NCI-H1048 (cell line): ENCODE measurements around the gene HS1BP3.

Experiments used
- DNase-seq: peaks from one replicate; lab custom pipeline; 2025; lab: John Stamatoyannopoulos, UW

The HS1BP3 gene

GRCh38 chr2:20629581-20630171 is 21.2 kb downstream of the HS1BP3 start:
- no peak for DNase-seq

- no peak for DNase-seq
Observed at GRCh38 chr2:20629181-20629580, 21.7 kb downstream of the HS1BP3 start.

GRCh38 chr2:20627712-20628380 is 23.1 kb downstream of the HS1BP3 start:
- DNase-seq = no peak

GRCh38 chr2:20626698-20627513 is 24.0 kb downstream of the HS1BP3 start:
- DNase-seq = no peak

- no peak for DNase-seq
Observed at GRCh38 chr2:20626392-20626697, 24.6 kb downstream of the HS1BP3 start.

- no peak for DNase-seq
Observed at GRCh38 chr2:20625491-20626391, 25.2 kb downstream of the HS1BP3 start.

- DNase-seq = no peak
Observed at GRCh38 chr2:20624884-20625485, 25.9 kb downstream of the HS1BP3 start.

- DNase-seq = no peak
Observed at GRCh38 chr2:20624156-20624883, 26.6 kb downstream of the HS1BP3 start.

GRCh38 chr2:20623741-20624155 is 27.1 kb downstream of the HS1BP3 start:
- no peak for DNase-seq

- DNase-seq = no peak
Observed at GRCh38 chr2:20623241-20623640, 27.7 kb downstream of the HS1BP3 start.

GRCh38 chr2:20622731-20623130 is 28.2 kb downstream of the HS1BP3 start:
- no peak for DNase-seq

- DNase-seq = no peak
Observed at GRCh38 chr2:20622296-20622686, 28.6 kb downstream of the HS1BP3 start.

- DNase-seq = no peak
Observed at GRCh38 chr2:20621366-20622295, 29.3 kb downstream of the HS1BP3 start.

GRCh38 chr2:20620696-20621365 is 30.1 kb downstream of the HS1BP3 start:
- DNase-seq = no peak

GRCh38 chr2:20620271-20620681 is 30.6 kb downstream of the HS1BP3 start:
- DNase-seq = no peak

- no peak for DNase-seq
Observed at GRCh38 chr2:20619624-20620024, 31.3 kb downstream of the HS1BP3 start.

- DNase-seq = no peak
Observed at GRCh38 chr2:20618886-20619521, 31.9 kb downstream of the HS1BP3 start.

- no peak for DNase-seq
Observed at GRCh38 chr2:20618468-20618885, 32.4 kb downstream of the HS1BP3 start.

GRCh38 chr2:20617892-20618467 is 32.9 kb downstream of the HS1BP3 start:
- no peak for DNase-seq
